Esophagus (tissue), 2 donors: Measurements from ENCODE around the gene ADORA1. TPM values are rescaled to one million over a fixed set of nuclear protein-coding genes. Genes with fewer than 3 reads are reported as not detected.

Experiments used
- H3K27ac ChIP-seq, 2 donors: one replicate each; pipeline ENCODE4 v1.5.1; 2013; ENCODE audit warnings: low read depth in 2 of 2, mild to moderate bottlenecking in 2 of 2, inconsistent platforms in 1 of 2, low read length in 1 of 2, moderate library complexity in 1 of 2
- H3K27me3 ChIP-seq, 2 donors: one replicate each; pipeline ENCODE4 v1.6.1; 2013; ENCODE audit warnings: low read length in 2 of 2, control low read depth in 1 of 2, mild to moderate bottlenecking in 1 of 2; ENCODE audit not compliant: insufficient read depth in 2 of 2, control insufficient read depth in 1 of 2
- H3K36me3 ChIP-seq, 2 donors: one replicate each; pipeline ENCODE4 v1.6.1; 2013; ENCODE audit warnings: low read length in 1 of 2; ENCODE audit not compliant: control insufficient read depth in 2 of 2, insufficient read depth in 2 of 2
- H3K4me1 ChIP-seq, 2 donors: one replicate each; pipeline ENCODE4 v1.6.1; 2013; ENCODE audit warnings: low read length in 1 of 2; ENCODE audit not compliant: control insufficient read depth in 2 of 2, insufficient read depth in 2 of 2
- H3K4me3 ChIP-seq, 2 donors: one replicate each; pipeline ENCODE4 v1.5.1; 2013; ENCODE audit warnings: low read length in 2 of 2, mild to moderate bottlenecking in 2 of 2, low read depth in 1 of 2, moderate library complexity in 1 of 2
- H3K9me3 ChIP-seq, 2 donors: one replicate each; pipeline ENCODE4 v1.6.1; 2013; ENCODE audit warnings: mild to moderate bottlenecking in 2 of 2, low read depth in 1 of 2, low read length in 1 of 2, moderate library complexity in 1 of 2; ENCODE audit not compliant: control insufficient read depth in 2 of 2, insufficient read depth in 1 of 2
- WGBS, 2 donors: extraction: QIAGEN DNeasy Blood & Tissue Kit; methylation state at CpG; one replicate each; pipeline ENCODE4 v1.1.7; 2013; 5-methylcytosine and 5-hydroxymethylcytosine counted together
- polyA plus RNA-seq, 2 donors: library from polyadenylated mRNA; stranded (reverse); fragments of 200-250 nt; gene quantifications; one replicate each; pipeline ENCODE4 v1.2.3, GENCODE V29; 2013
- donor health status: healthy with polysubstance abuse.
- donor health status: Bipolar disorder and iron deficiency.

ADORA1 gene
- polyA plus RNA-seq, 2 donors, result 0.22 to 0.26 TPM

GRCh38 chr1:203137324-203137723 lies 9.8 kb downstream of the ADORA1 start:
- 90 to 94% methylated on average over 4 of the region's 4 CpGs for WGBS, 2 donors
- Histone ChIP-seq H3K27me3 (no peaks in the 10 kb centered on the region), H3K9me3 (no peaks in the 10 kb centered on the region), H3K27ac (no peak overlapping the region), H3K4me3 (no peak overlapping the region), H3K4me1 (no peaks in the 10 kb centered on the region), H3K36me3 (no peaks in the 10 kb centered on the region)

- Histone ChIP-seq H3K9me3 (no peaks in the 10 kb centered on the region), H3K27ac (no peak overlapping the region), H3K4me1 (no peaks in the 10 kb centered on the region), H3K27me3 (no peaks in the 10 kb centered on the region), H3K4me3 (no peak overlapping the region), H3K36me3 (no peaks in the 10 kb centered on the region)
- WGBS, 2 donors, result 80 to 84% methylated on average over 3 of the region's 3 CpGs
Observed at GRCh38 chr1:203138066-203138465, 10.5 kb downstream of the ADORA1 start.

GRCh38 chr1:203139976-203140475 lies 12.5 kb downstream of the ADORA1 start:
- H3K36me3 ChIP-seq, result no peaks in the 10 kb centered on the region
- no peaks in the 10 kb centered on the region for H3K9me3 ChIP-seq
- H3K4me3 ChIP-seq, result no peak overlapping the region
- 84 to 87% methylated on average over 8 of the region's 8 CpGs for WGBS, 2 donors
- H3K4me1 ChIP-seq, result no peaks in the 10 kb centered on the region
- H3K27me3 ChIP-seq, result no peaks in the 10 kb centered on the region
- H3K27ac ChIP-seq, result no peak overlapping the region

- Histone ChIP-seq H3K4me3 (no peak overlapping the region), H3K4me1 (no peaks in the 10 kb centered on the region), H3K9me3 (no peaks in the 10 kb centered on the region), H3K36me3 (no peaks in the 10 kb centered on the region), H3K27me3 (no peaks in the 10 kb centered on the region), H3K27ac (no peak overlapping the region)
- WGBS, 2 donors, result 64 to 71% methylated on average over 5 of the region's 5 CpGs
Observed at GRCh38 chr1:203140743-203141520, 13.4 kb downstream of the ADORA1 start.

- Histone ChIP-seq H3K27me3 (no peaks in the 10 kb centered on the region), H3K36me3 (no peaks in the 10 kb centered on the region), H3K4me1 (no peaks in the 10 kb centered on the region), H3K9me3 (no peaks in the 10 kb centered on the region), H3K4me3 (no peak overlapping the region), H3K27ac (no peak overlapping the region)
- WGBS, 2 donors, result 85 to 89% methylated on average over 6 of the region's 6 CpGs
Observed at GRCh38 chr1:203142124-203142523, 14.6 kb downstream of the ADORA1 start.

GRCh38 chr1:203142684-203143408 lies 15.3 kb downstream of the ADORA1 start:
- Histone ChIP-seq H3K27ac (no peak overlapping the region), H3K27me3 (no peaks in the 10 kb centered on the region), H3K36me3 (no peaks in the 10 kb centered on the region), H3K9me3 (no peaks in the 10 kb centered on the region), H3K4me3 (no peak overlapping the region), H3K4me1 (no peaks in the 10 kb centered on the region)
- WGBS, 2 donors, result 78 to 84% methylated on average over 5 of the region's 5 CpGs

- H3K4me1 ChIP-seq, result no peaks in the 10 kb centered on the region
- H3K27me3 ChIP-seq, result no peaks in the 10 kb centered on the region
- H3K4me3 ChIP-seq, result no peak overlapping the region
- no peaks in the 10 kb centered on the region for H3K36me3 ChIP-seq
- 71 to 72% methylated on average over 11 of the region's 11 CpGs for WGBS, 2 donors
- no peak overlapping the region for H3K27ac ChIP-seq
- H3K9me3 ChIP-seq, result no peaks in the 10 kb centered on the region
Observed at GRCh38 chr1:203143641-203144040, 16.1 kb downstream of the ADORA1 start.

- 60% methylated on average over 6 of the region's 6 CpGs for WGBS, 2 donors
Observed at GRCh38 chr1:203144661-203145060, 17.1 kb downstream of the ADORA1 start.

GRCh38 chr1:203145321-203146041 lies 18.0 kb downstream of the ADORA1 start:
- Histone ChIP-seq H3K4me3 (no peak overlapping the region), H3K27me3 (no peaks in the 10 kb centered on the region), H3K9me3 (no peaks in the 10 kb centered on the region), H3K4me1 (no peaks in the 10 kb centered on the region), H3K36me3 (no peaks in the 10 kb centered on the region), H3K27ac (no peak overlapping the region)
- 84 to 88% methylated on average over 13 of the region's 13 CpGs for WGBS, 2 donors

More at GRCh38 chr1:203144661-203145060, 17.1 kb downstream of the ADORA1 start:
- H3K4me3 ChIP-seq, result no peak overlapping the region
- H3K27ac ChIP-seq, result no peak overlapping the region
- H3K36me3 ChIP-seq, result no peaks in the 10 kb centered on the region
- no peaks in the 10 kb centered on the region for H3K27me3 ChIP-seq
- no peaks in the 10 kb centered on the region for H3K4me1 ChIP-seq
- no peaks in the 10 kb centered on the region for H3K9me3 ChIP-seq
